Activated naive CD4-positive, alpha-beta T cell treated with anti-CD3 and anti-CD28 coated beads for 36 hours (primary cell): ENCODE measurements around the gene APC. TPM values are rescaled to one million over a fixed set of nuclear protein-coding genes. Genes with fewer than 3 reads are reported as not detected.

Experiments used
- CTCF ChIA-PET: fragments of 350-600 bp; sonication (Branson Sonifier 250); formaldehyde crosslinking; loops from one replicate; lab custom pipeline; 2021; ENCODE audit warnings: antibody characterized with exemption; lab: Charles Lee
- DNase-seq: peaks from one replicate; pipeline ENCODE4 v3.0.0-alpha.2; 2020
- H3K27ac Mint-ChIP-seq: one replicate; pipeline ENCODE4 v1.8.0; 2021; ENCODE audit warnings: mild to moderate bottlenecking, mixed read lengths
- H3K27me3 Mint-ChIP-seq: one replicate; pipeline ENCODE4 v1.8.0; 2021; ENCODE audit warnings: low read depth, mixed read lengths
- H3K36me3 Mint-ChIP-seq: one replicate; pipeline ENCODE4 v1.8.0; 2021; ENCODE audit warnings: low read depth, mixed read lengths
- H3K4me1 Mint-ChIP-seq: one replicate; pipeline ENCODE4 v1.8.0; 2021; ENCODE audit warnings: low read depth, mixed read lengths
- H3K4me3 Mint-ChIP-seq: one replicate; pipeline ENCODE4 v1.8.0; 2021; ENCODE audit warnings: mild to moderate bottlenecking, moderate library complexity, mixed read lengths
- H3K9me3 Mint-ChIP-seq: one replicate; pipeline ENCODE4 v1.8.0; 2021; ENCODE audit warnings: mixed read lengths
- intact Hi-C: fragments of 100-400 bp; cut with micrococcal nuclease; formaldehyde crosslinking; loops from one replicate; pipeline ENCODE4 v1.15.1; 2023
- total RNA-seq, 2 experiments: library from RNA; stranded (reverse); gene quantifications; one replicate each; pipeline ENCODE4 v1.2.3, GENCODE V29; 2021

APC gene
- total RNA-seq, 2 experiments from 2014 or later = 15.6 to 17.2 TPM

DNA sequence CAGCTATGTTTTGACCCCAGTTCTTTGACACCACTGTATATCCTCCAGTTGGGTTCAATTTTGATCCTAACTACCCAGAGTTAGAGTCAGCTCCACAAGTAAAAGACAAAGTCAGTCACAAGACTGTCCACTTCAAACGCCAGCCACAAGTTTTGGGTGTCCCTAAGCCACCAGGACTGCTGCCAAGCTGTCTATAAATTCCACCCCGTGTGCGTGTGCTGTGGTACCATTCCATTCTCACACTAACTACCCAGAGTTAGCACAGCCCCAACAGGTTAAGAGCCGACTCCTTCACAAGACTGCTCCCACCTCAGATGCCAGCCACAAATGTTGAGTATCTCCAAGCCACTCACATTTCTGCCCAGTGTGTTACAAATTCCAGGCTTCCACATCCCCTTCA is 56.7 kb downstream of the APC start:
- Mint-ChIP-seq H3K4me1 (no peaks in the 10 kb centered on the region), H3K27me3 (no peaks in the 10 kb centered on the region), H3K27ac (no peak overlapping the region)

DNA sequence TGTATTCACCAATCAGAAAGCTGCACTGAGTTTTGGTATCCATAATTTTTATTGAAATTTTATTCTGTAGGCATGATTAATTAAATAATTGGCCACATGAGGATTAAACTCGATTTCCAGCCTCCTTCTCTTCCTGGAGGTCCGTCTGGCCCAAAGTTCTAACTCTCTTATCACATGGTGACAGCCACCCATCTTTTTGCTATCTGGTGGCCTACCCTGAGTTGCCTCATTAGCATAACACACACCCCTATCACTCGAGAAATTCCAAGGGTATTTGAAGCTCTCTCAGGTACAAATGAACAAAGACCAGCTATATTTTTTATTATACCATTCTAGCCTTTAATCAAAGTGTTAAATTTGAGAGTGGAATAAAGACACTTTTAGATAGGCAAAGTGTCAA is 57.7 kb downstream of the APC start:
- CTCF ChIA-PET = interaction anchor here (0.6 kb wide), 1 partner anchor 13 kb away, joined by 3 read pairs; no protein-coding TSS in a partner anchor
- Mint-ChIP-seq H3K4me3 (no peak overlapping the region), H3K36me3 (peaks cover 29% of the 10 kb centered on the region), H3K27ac (no peak overlapping the region), H3K9me3 (no peaks in the 10 kb centered on the region), H3K27me3 (no peaks in the 10 kb centered on the region), H3K4me1 (no peaks in the 10 kb centered on the region)
- DNase-seq = no peak
- intact Hi-C loops = no loop called here

More for the DNA sequence above, 56.7 kb downstream of the APC start:
- H3K36me3 Mint-ChIP-seq = peaks cover 29% of the 10 kb centered on the region
- H3K4me3 Mint-ChIP-seq = no peak overlapping the region
- H3K9me3 Mint-ChIP-seq = no peaks in the 10 kb centered on the region
- CTCF ChIA-PET = interaction anchor here (0.5 to 0.7 kb wide), 2 partner anchors 29 to 279 kb away, joined by 3 read pairs; no protein-coding TSS in a partner anchor
- no peak for DNase-seq
- intact Hi-C loops = loop anchor here (5.0 kb wide), 1 partner anchor 128 kb away; the partner anchor contains the start of gene REEP5

DNA sequence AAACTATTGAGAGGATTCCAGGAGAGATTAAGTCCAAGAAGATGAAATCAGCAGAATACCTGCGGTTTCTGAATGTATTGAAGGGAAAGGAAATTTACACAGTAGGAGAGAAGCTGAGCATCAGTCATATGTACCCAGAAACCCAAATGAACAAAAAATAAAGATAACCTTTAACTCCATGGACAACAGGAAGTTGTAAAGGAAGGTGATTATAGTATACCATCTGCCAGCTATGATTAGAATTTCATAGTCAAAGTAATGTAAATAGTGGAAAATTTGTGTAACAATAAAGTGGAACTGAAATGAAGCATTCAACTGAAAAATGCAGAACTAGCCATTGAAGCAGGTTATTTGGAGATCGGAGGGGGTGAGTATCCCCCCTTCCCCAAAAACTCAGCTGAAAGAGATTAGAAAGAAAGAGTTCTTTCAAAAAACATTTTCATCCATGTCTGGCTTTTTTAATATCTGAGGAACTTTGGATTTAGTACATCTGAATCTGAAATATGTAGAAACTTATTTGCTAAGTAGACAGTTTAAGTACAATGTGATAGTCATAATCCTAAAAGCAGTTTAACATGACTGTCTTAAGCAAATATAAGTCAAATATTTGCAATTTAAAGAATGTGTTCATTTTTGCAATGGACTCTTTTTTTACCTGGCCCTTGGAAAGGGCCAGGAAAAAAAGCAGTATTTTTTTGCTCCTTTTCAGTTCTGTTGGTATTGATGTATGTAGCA is 58.4 kb downstream of the APC start:
- no peak for DNase-seq
- H3K27ac Mint-ChIP-seq = no peak overlapping the region
- no peaks in the 10 kb centered on the region for H3K4me1 Mint-ChIP-seq
- CTCF ChIA-PET = interaction anchor here (0.6 kb wide), 1 partner anchor 12 kb away, joined by 3 read pairs; no protein-coding TSS in a partner anchor
- intact Hi-C loops = no loop called here
- no peaks in the 10 kb centered on the region for H3K27me3 Mint-ChIP-seq
- H3K36me3 Mint-ChIP-seq = peaks cover 29% of the 10 kb centered on the region
- no peaks in the 10 kb centered on the region for H3K9me3 Mint-ChIP-seq
- no peak overlapping the region for H3K4me3 Mint-ChIP-seq

DNA sequence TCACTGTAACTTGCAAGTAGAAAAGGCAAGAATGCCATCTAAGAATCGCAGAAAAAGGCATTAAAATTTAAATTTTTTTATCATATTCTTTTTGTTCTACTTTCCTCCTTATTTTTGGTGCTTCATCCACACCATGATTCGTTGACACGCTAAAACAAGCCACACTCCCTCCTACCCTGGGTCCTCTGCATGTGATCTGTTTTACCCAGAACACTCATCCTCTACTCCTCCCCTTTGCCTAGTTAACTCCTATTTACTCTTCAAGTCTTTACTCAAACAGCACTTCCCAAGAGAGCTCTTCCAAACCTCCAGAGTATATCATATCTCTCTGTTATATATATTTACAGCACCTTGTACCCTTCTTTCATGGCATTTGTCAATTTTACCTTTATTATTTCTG is 62.0 kb downstream of the APC start:
- CTCF ChIA-PET = no interaction called here
- H3K36me3 Mint-ChIP-seq = peaks cover 12% of the 10 kb centered on the region
- H3K4me3 Mint-ChIP-seq = no peak overlapping the region
- no peaks in the 10 kb centered on the region for H3K4me1 Mint-ChIP-seq
- H3K27ac Mint-ChIP-seq = no peak overlapping the region
- intact Hi-C loops = no loop called here
- no peak for DNase-seq
- no peaks in the 10 kb centered on the region for H3K27me3 Mint-ChIP-seq
- H3K9me3 Mint-ChIP-seq = no peaks in the 10 kb centered on the region

GRCh38 chr5:112800891-112801290 is 63.2 kb downstream of the APC start:
- CTCF ChIA-PET = interaction anchor here (0.7 kb wide), 1 partner anchor 216 kb away, joined by 3 read pairs; no protein-coding TSS in a partner anchor
- no peaks in the 10 kb centered on the region for H3K4me1 Mint-ChIP-seq
- intact Hi-C loops = no loop called here
- no peak for DNase-seq
- no peak overlapping the region for H3K27ac Mint-ChIP-seq
- no peaks in the 10 kb centered on the region for H3K27me3 Mint-ChIP-seq
- H3K4me3 Mint-ChIP-seq = no peak overlapping the region
- H3K36me3 Mint-ChIP-seq = peaks cover 9% of the 10 kb centered on the region
- H3K9me3 Mint-ChIP-seq = no peaks in the 10 kb centered on the region

GRCh38 chr5:112811023-112811422 is 73.3 kb downstream of the APC start:
- Mint-ChIP-seq H3K27me3 (no peaks in the 10 kb centered on the region), H3K36me3 (peaks cover 23% of the 10 kb centered on the region), H3K9me3 (no peaks in the 10 kb centered on the region), H3K27ac (no peak overlapping the region), H3K4me3 (no peak overlapping the region), H3K4me1 (peaks cover 7% of the 10 kb centered on the region)
- CTCF ChIA-PET = no interaction called here
- no peak for DNase-seq
- intact Hi-C loops = no loop called here

- Mint-ChIP-seq H3K4me1 (peaks cover 7% of the 10 kb centered on the region), H3K9me3 (no peaks in the 10 kb centered on the region), H3K27ac (no peak overlapping the region), H3K27me3 (no peaks in the 10 kb centered on the region), H3K36me3 (peaks cover 24% of the 10 kb centered on the region), H3K4me3 (no peak overlapping the region)
- CTCF ChIA-PET = no interaction called here
- no peak for DNase-seq
- intact Hi-C loops = no loop called here
These were observed 74.9 kb downstream of the APC start for GRCh38 chr5:112812549-112812948.

DNA sequence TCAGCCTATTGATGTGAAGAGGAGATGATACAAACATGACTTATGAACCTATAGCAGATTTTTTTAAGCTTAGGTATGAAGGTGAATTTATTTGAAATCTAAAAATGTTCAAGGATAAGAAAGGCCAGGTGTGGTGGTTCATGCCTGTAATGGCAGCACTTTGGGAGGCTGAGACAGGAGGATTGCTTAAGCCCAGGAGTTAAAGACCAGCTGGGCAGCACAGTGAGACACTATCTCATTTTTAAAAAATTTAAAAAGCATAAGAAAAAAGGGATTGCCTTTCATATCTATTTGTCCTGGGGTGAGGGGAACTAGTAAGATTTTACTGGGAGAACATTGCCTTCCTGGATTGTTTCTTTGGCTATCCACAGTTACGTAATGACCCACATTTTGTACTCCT is 82.6 kb downstream of the APC start:
- H3K4me3 Mint-ChIP-seq = no peak overlapping the region
- DNase-seq = no peak
- no peaks in the 10 kb centered on the region for H3K9me3 Mint-ChIP-seq
- H3K27me3 Mint-ChIP-seq = no peaks in the 10 kb centered on the region
- no peak overlapping the region for H3K27ac Mint-ChIP-seq
- H3K36me3 Mint-ChIP-seq = peaks cover 11% of the 10 kb centered on the region
- CTCF ChIA-PET = interaction anchor here (1.1 kb wide), 1 partner anchor 170 kb away, joined by 4 read pairs; no protein-coding TSS in a partner anchor
- intact Hi-C loops = no loop called here
- no peaks in the 10 kb centered on the region for H3K4me1 Mint-ChIP-seq

GRCh38 chr5:112822456-112822855 is 84.8 kb downstream of the APC start:
- H3K4me1 Mint-ChIP-seq = no peaks in the 10 kb centered on the region
- peaks cover 6% of the 10 kb centered on the region for H3K36me3 Mint-ChIP-seq
- no peak overlapping the region for H3K27ac Mint-ChIP-seq
- H3K4me3 Mint-ChIP-seq = no peak overlapping the region
- no peak for DNase-seq
- intact Hi-C loops = no loop called here
- CTCF ChIA-PET = interaction anchor here (0.9 kb wide), 1 partner anchor 65 kb away, joined by 3 read pairs; no protein-coding TSS in a partner anchor
- no peaks in the 10 kb centered on the region for H3K27me3 Mint-ChIP-seq
- no peaks in the 10 kb centered on the region for H3K9me3 Mint-ChIP-seq

- CTCF ChIA-PET = no interaction called here
- no peak for DNase-seq
- Mint-ChIP-seq H3K4me1 (no peaks in the 10 kb centered on the region), H3K9me3 (no peaks in the 10 kb centered on the region), H3K36me3 (peaks cover 6% of the 10 kb centered on the region), H3K27me3 (no peaks in the 10 kb centered on the region), H3K4me3 (no peak overlapping the region), H3K27ac (no peak overlapping the region)
- intact Hi-C loops = no loop called here
These were observed 85.5 kb downstream of the APC start for GRCh38 chr5:112823181-112823580.

DNA sequence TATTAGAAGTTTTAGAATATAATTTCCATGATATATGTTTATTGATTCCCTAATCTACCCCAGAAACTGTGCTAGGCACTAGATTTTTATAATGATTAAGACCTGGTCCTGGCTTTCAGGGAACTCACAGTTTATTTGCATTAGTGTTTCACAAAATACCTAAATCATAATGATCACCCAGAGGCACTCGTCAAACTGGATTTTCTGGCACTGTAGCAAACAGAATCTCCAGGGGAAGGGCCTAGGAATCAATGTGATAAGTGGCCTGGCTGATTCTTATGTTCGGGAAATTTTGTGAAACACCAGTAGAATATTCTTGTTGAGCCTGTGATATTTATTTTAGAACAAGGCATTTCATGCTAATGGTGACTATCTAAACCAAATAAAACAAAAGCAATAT is 86.0 kb downstream of the APC start:
- H3K27ac Mint-ChIP-seq = no peak overlapping the region
- H3K36me3 Mint-ChIP-seq = peaks cover 8% of the 10 kb centered on the region
- no peak for DNase-seq
- H3K27me3 Mint-ChIP-seq = no peaks in the 10 kb centered on the region
- intact Hi-C loops = no loop called here
- no peaks in the 10 kb centered on the region for H3K4me1 Mint-ChIP-seq
- no peak overlapping the region for H3K4me3 Mint-ChIP-seq
- CTCF ChIA-PET = no interaction called here
- no peaks in the 10 kb centered on the region for H3K9me3 Mint-ChIP-seq

GRCh38 chr5:112824197-112824596 is 86.5 kb downstream of the APC start:
- no peaks in the 10 kb centered on the region for H3K27me3 Mint-ChIP-seq
- H3K4me1 Mint-ChIP-seq = no peaks in the 10 kb centered on the region
- H3K4me3 Mint-ChIP-seq = no peak overlapping the region
- no peak overlapping the region for H3K27ac Mint-ChIP-seq
- intact Hi-C loops = no loop called here
- no peak for DNase-seq
- peaks cover 8% of the 10 kb centered on the region for H3K36me3 Mint-ChIP-seq
- CTCF ChIA-PET = no interaction called here
- H3K9me3 Mint-ChIP-seq = no peaks in the 10 kb centered on the region

DNA sequence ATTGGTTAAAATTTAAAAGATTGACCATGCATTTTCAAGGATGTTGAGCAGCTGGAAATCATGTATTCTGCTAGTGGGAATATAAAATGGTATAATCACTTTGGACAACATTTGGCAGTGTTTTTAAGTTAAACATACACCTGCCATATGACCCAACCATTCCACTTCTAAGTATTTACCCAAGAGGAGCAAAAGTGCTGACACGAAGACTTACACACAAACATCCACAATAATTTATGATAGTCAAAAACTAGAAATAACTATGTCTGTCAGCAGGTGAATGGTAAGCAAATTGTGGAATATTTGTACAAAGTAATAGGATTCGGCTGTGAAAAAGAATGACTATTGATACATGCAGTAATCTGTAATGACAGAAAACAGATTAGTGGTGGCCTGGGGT is 92.7 kb downstream of the APC start:
- Mint-ChIP-seq H3K4me3 (no peak overlapping the region), H3K27ac (no peak overlapping the region), H3K27me3 (no peaks in the 10 kb centered on the region), H3K36me3 (peaks cover 14% of the 10 kb centered on the region), H3K4me1 (no peaks in the 10 kb centered on the region), H3K9me3 (no peaks in the 10 kb centered on the region)
- CTCF ChIA-PET = interaction anchor here (0.6 kb wide), 1 partner anchor 739 kb away, joined by 3 read pairs; no protein-coding TSS in a partner anchor
- DNase-seq = no peak
- intact Hi-C loops = no loop called here
